OCI-LY1 (cell line): ENCODE data around the gene DHH.

Experiments
- H2AFZ ChIP-seq: fragments of 200-600 bp; sonication (generic), shearing (Covaris generic); 2 replicates; pipeline ENCODE4 v1.6.0; 2014; ENCODE audit warnings: antibody characterized with exemption, mild to moderate bottlenecking, low read length
- H3F3A ChIP-seq: fragments of 200-600 bp; sonication (generic), shearing (Covaris generic); 2 replicates; pipeline ENCODE4 v1.6.0; 2014; ENCODE audit warnings: mild to moderate bottlenecking, antibody characterized with exemption, low read length, moderate library complexity; ENCODE audit not compliant: insufficient read depth
- H3K27ac ChIP-seq: fragments of 200-600 bp; sonication (generic); 2 replicates; pipeline ENCODE4 v1.5.1; 2014; ENCODE audit warnings: low read length, mixed run types, mild to moderate bottlenecking, low read depth; ENCODE audit not compliant: poor library complexity, severe bottlenecking
- H3K27me3 ChIP-seq: fragments of 200-600 bp; sonication (generic); 2 replicates; pipeline ENCODE4 v1.6.0; 2014; ENCODE audit warnings: antibody characterized with exemption, mild to moderate bottlenecking, low read length, moderate library complexity; ENCODE audit not compliant: insufficient read depth
- H3K36me3 ChIP-seq: fragments of 200-600 bp; sonication (generic); 2 replicates; pipeline ENCODE4 v1.6.1; 2014; ENCODE audit warnings: mild to moderate bottlenecking, antibody characterized with exemption, low read length, moderate library complexity, mixed read lengths; ENCODE audit not compliant: insufficient read depth
- H3K4me1 ChIP-seq: fragments of 200-600 bp; sonication (generic); 2 replicates; pipeline ENCODE4 v1.5.1; 2014; ENCODE audit warnings: mild to moderate bottlenecking, low read length, moderate library complexity; ENCODE audit not compliant: insufficient read depth, severe bottlenecking
- H3K4me2 ChIP-seq: fragments of 200-600 bp; sonication (generic), shearing (Covaris generic); 2 replicates; pipeline ENCODE4 v1.6.1; 2014; ENCODE audit warnings: low read length
- H3K4me3 ChIP-seq: fragments of 200-600 bp; sonication (generic); 2 replicates; pipeline ENCODE4 v1.5.1; 2014; ENCODE audit warnings: low read length, low read depth, mild to moderate bottlenecking, mixed read lengths; ENCODE audit not compliant: poor library complexity, severe bottlenecking
- H3K79me2 ChIP-seq: fragments of 200-600 bp; shearing (Covaris generic); 2 replicates; pipeline ENCODE4 v1.6.1; 2016; ENCODE audit warnings: mixed run types, low read length, mixed read lengths; ENCODE audit not compliant: insufficient read depth
- H3K9ac ChIP-seq: fragments of 200-600 bp; sonication (generic), shearing (Covaris generic); 2 replicates; pipeline ENCODE4 v1.6.1; 2014; ENCODE audit warnings: mild to moderate bottlenecking, low read length, mixed read lengths
- H3K9me2 ChIP-seq: fragments of 200-600 bp; sonication (generic), shearing (Covaris generic); 2 replicates; pipeline ENCODE4 v1.6.1; 2014; ENCODE audit warnings: low read depth, mild to moderate bottlenecking, low read length, mixed read lengths
- H3K9me3 ChIP-seq: fragments of 200-600 bp; shearing (Covaris generic); 2 replicates; pipeline ENCODE4 v1.6.1; 2014; ENCODE audit warnings: low read length, mixed read lengths
- H4K20me1 ChIP-seq: fragments of 200-600 bp; sonication (generic), shearing (Covaris generic); 2 replicates; pipeline ENCODE4 v1.6.0; 2016; ENCODE audit warnings: mild to moderate bottlenecking, low read length; ENCODE audit not compliant: insufficient read depth
- EZH2 ChIP-seq: fragments of 200-600 bp; sonication (generic), shearing (Covaris generic); IDR thresholded peaks from 2 replicates; pipeline ENCODE4 v1.8.0; 2017; ENCODE audit warnings: borderline replicate concordance, mixed run types, mild to moderate bottlenecking, antibody characterized with exemption, low read length, moderate library complexity, mixed read lengths
- TF ChIP-seq, protein P1 (sequence below): fragments of 200-600 bp; sonication (generic), shearing (Covaris generic); IDR thresholded peaks from 2 replicates; pipeline ENCODE4 v1.5.1; 2017; ENCODE audit warnings: mild to moderate bottlenecking, antibody characterized with exemption, low read length, moderate library complexity, mixed read lengths

The DHH gene

DNA sequence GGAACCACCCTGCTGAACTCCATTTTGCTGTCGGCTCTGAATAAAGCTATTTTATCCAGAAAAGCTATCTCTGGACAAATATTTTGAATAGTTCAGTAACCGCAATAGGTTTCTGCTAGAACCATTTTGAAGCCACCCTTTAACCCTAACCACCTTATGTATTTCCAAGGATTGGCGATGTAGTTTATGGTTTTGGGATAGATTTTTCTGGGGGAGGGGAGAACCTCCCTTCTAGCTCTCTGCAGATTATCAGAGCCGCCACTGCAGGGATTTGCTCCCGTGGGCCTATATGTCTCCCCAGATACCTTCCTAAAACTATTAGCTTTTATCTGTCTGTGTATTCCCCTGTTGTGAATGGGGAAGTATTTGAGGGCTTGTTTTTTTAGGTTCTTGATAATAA, 38.4 kb upstream of the DHH start:
- H3K4me2 ChIP-seq = peak overlapping the region; percentile 86
- H3K79me2 ChIP-seq = peaks cover 23% of the 10 kb centered on the region
- H3K27ac ChIP-seq = peak overlapping the region; percentile 95
- no peaks in the 10 kb centered on the region for H3K9me3 ChIP-seq
- TF ChIP-seq, protein P1, sequence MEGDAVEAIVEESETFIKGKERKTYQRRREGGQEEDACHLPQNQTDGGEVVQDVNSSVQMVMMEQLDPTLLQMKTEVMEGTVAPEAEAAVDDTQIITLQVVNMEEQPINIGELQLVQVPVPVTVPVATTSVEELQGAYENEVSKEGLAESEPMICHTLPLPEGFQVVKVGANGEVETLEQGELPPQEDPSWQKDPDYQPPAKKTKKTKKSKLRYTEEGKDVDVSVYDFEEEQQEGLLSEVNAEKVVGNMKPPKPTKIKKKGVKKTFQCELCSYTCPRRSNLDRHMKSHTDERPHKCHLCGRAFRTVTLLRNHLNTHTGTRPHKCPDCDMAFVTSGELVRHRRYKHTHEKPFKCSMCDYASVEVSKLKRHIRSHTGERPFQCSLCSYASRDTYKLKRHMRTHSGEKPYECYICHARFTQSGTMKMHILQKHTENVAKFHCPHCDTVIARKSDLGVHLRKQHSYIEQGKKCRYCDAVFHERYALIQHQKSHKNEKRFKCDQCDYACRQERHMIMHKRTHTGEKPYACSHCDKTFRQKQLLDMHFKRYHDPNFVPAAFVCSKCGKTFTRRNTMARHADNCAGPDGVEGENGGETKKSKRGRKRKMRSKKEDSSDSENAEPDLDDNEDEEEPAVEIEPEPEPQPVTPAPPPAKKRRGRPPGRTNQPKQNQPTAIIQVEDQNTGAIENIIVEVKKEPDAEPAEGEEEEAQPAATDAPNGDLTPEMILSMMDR = no peak
- no peak for TF ChIP-seq EZH2
- peaks cover 29% of the 10 kb centered on the region for H3K36me3 ChIP-seq
- H3K4me3 ChIP-seq = peak overlapping the region; percentile 74
- H3F3A ChIP-seq = peaks cover 19% of the 10 kb centered on the region
- no peaks in the 10 kb centered on the region for H3K27me3 ChIP-seq
- H3K9ac ChIP-seq = peak overlapping the region; percentile 87
- H3K4me1 ChIP-seq = peaks cover 29% of the 10 kb centered on the region
- peak overlapping the region; percentile 10; the same call in 1 of the 2 replicates for H2AFZ ChIP-seq
- H4K20me1 ChIP-seq = no peaks in the 10 kb centered on the region
- H3K9me2 ChIP-seq = no peaks in the 10 kb centered on the region

DNA sequence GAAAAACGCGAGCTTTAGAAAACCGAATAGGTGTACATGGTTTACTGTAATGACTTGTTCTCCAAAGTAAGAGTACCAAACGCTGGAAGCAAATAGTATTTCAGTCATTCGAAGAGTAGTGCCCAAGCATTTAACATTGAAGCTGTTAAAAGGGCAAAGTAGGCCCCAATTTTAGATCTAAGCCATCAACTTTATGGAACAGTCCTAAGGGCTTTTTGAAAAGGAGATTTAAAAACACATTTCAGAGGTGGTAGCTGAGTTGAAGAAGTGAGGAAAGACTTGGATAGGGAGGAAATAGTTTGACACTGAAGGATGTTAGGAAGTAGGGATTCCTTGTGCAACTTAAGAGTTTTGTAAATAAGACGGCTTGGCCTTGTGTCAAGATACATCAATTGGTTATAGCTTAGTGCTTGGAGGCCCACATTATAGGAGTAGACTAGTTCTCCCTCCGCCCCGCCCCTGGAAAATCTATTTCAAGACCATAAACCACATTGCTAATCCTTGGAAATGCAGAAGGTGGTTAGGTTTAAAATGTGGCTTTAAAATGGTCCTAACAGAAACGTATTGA, 37.4 kb upstream of the DHH start:
- Histone ChIP-seq H3K4me1 (peaks cover 29% of the 10 kb centered on the region), H4K20me1 (no peaks in the 10 kb centered on the region), H3F3A (peaks cover 19% of the 10 kb centered on the region), H3K4me2 (peak overlapping the region; percentile 86), H3K27ac (peak overlapping the region; percentile 95), H3K36me3 (peaks cover 39% of the 10 kb centered on the region), H3K9me2 (no peaks in the 10 kb centered on the region), H3K4me3 (peak overlapping the region; percentile 74), H3K79me2 (peaks cover 23% of the 10 kb centered on the region), H3K27me3 (no peaks in the 10 kb centered on the region), H2AFZ (no peak overlapping the region), H3K9me3 (no peaks in the 10 kb centered on the region), H3K9ac (peak overlapping the region; percentile 87)
- no peak for TF ChIP-seq EZH2
- TF ChIP-seq, protein P1 = no peak

DNA sequence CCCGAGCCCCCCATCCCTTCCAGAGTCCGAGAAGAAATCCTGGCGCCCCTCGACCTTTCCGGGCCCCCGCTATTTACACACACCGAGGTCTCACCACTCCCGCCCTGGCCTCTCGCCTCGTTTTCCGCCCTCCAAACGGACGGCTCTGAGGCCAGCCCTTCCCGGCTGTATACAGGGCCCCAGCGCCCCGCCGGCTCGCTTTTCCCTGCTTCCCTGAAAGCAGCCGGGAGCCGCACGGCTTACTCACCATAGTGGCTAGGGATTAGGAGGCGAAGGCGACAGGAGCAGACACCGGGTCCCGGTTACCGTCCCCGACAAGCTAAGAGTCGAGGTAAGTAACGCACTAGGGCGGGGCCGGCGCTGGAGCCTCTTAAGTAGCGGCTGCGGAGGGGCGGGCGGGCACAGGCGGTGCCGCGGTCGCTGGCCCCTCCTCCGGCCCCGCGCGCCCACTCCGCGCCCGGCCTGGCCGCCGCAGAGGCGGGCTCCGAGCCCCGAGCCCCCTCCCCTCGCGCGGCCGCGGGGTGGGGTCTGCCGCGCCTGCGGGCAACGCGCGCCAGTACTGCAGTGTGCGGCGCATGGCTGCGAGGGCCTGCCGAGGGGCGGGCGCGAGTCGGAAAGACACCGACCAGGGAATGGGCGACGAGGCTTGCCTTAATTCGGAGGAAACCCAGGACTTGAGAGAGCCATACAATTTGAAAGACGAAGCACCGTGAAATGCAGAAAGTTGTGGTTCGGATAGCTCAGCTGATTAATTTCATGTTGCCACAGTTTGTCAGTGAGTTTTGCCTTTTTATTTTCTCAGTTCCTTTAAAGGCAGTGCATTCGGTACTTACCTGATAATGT, 36.7 kb upstream of the DHH start, which contains the start of gene TUBA1B:
Gene TUBA1B (minus strand): TSS at position 345 of the 843 bp plus-strand sequence. CDS start 95 bp downstream, at position 250.
- Histone ChIP-seq H3K27me3 (no peaks in the 10 kb centered on the region), H3K36me3 (peaks cover 44% of the 10 kb centered on the region), H3K9me3 (no peaks in the 10 kb centered on the region), H3K4me3 (peak within 1 kb of the TSS; percentile 76), H3K27ac (peak within 1 kb of the TSS; percentile 99), H2AFZ (no peak within 1 kb of the TSS), H3F3A (peaks cover 19% of the 10 kb centered on the region), H3K9me2 (no peaks in the 10 kb centered on the region), H3K4me2 (peak within 1 kb of the TSS; percentile 86), H3K79me2 (peaks cover 23% of the 10 kb centered on the region), H3K4me1 (peaks cover 29% of the 10 kb centered on the region), H3K9ac (peak within 1 kb of the TSS; percentile 98), H4K20me1 (no peaks in the 10 kb centered on the region)
- TF ChIP-seq, protein P1 = no peak
- no peak for TF ChIP-seq EZH2
